Measurements from ENCODE around the gene THSD7A. TPM values are rescaled to one million over a fixed set of nuclear protein-coding genes. Genes with fewer than 3 reads are reported as not detected.

The THSD7A gene, protein sequence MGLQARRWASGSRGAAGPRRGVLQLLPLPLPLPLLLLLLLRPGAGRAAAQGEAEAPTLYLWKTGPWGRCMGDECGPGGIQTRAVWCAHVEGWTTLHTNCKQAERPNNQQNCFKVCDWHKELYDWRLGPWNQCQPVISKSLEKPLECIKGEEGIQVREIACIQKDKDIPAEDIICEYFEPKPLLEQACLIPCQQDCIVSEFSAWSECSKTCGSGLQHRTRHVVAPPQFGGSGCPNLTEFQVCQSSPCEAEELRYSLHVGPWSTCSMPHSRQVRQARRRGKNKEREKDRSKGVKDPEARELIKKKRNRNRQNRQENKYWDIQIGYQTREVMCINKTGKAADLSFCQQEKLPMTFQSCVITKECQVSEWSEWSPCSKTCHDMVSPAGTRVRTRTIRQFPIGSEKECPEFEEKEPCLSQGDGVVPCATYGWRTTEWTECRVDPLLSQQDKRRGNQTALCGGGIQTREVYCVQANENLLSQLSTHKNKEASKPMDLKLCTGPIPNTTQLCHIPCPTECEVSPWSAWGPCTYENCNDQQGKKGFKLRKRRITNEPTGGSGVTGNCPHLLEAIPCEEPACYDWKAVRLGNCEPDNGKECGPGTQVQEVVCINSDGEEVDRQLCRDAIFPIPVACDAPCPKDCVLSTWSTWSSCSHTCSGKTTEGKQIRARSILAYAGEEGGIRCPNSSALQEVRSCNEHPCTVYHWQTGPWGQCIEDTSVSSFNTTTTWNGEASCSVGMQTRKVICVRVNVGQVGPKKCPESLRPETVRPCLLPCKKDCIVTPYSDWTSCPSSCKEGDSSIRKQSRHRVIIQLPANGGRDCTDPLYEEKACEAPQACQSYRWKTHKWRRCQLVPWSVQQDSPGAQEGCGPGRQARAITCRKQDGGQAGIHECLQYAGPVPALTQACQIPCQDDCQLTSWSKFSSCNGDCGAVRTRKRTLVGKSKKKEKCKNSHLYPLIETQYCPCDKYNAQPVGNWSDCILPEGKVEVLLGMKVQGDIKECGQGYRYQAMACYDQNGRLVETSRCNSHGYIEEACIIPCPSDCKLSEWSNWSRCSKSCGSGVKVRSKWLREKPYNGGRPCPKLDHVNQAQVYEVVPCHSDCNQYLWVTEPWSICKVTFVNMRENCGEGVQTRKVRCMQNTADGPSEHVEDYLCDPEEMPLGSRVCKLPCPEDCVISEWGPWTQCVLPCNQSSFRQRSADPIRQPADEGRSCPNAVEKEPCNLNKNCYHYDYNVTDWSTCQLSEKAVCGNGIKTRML (N-terminal part only)
- total RNA-seq = 1.0 TPM
- long read RNA-seq, partial matches to known transcripts = 1 of 2 reads
- long read RNA-seq, other reads (novel, unspliced or antisense) = 1 of 2 reads

GRCh38 chr7:11831736-11832495, at the start of gene THSD7A:
THSD7A (minus strand) TSS chr7:11832198; CDS start chr7:11831946, 252 bp downstream.
- intact Hi-C loops (cut with micrococcal nuclease) = no loop called here
- DNase-seq (peak; percentile 55), ATAC-seq (peak; percentile 96)

DNA sequence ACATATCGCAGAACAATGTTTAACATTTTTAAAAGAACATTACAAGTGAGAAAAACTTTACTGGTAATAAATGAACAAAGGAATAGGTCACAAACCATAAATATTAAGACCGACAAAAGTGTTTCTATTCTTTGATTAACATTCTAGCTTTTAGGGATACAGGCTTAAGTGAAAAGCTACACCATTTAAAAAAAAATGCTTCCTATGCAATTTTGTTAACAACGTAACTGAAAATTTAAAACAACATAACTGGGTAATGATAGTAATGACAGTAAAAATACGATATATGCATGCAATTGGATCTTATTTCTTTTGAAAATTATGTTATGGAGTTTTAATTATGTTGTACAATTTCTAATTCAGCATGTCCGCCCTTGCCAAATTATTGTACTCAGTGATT, 49.7 kb upstream of the THSD7A start:
- ATAC-seq (no peak), DNase-seq (no peak)
- intact Hi-C loops (cut with micrococcal nuclease) = no loop called here

DNA sequence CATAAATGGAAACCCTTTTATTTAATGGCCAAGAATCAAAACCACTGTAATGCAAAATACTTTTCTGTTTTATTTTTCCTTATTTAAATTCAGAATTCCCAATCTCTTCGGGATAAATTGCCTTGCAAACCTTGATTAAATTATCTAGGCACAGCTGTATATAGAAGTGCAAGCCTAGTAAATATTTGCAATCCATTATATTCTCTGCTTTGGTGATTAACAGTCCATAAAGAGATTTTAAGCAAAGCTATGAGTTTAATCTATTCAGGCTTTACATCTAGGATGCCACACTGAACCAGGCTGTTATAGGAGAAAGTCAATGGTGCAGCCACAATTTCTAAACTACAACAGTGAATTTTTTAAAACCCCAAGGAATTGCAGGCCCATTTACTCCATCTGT, 43.6 kb upstream of the THSD7A start:
- intact Hi-C loops (cut with micrococcal nuclease) = no loop called here
- no peak for DNase-seq
- ATAC-seq = no peak

DNA sequence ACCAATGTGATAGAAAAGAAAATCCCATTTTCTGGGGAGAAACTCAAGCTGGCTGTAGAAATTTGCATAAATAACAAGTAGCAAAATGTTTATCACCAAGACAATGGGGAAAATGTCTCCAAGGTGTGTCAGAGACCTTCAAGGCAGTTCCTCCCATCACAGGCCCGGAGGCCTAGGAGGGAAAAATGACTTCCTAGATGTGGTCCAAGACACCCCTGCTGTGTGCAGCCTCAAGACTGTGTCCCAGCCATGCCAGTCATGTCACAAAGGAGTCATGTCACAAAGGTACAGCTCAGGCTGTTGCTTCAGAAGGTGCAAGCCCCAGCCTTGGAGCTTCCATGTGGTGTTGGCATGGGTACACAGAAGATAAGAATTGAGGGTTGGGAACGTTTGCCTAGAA, 33.7 kb upstream of the THSD7A start:
- intact Hi-C loops (cut with micrococcal nuclease) = no loop called here
- ATAC-seq (no peak), DNase-seq (no peak)

GRCh38 chr7:11858622-11859302, 26.8 kb upstream of the THSD7A start:
- DNase-seq (no peak), ATAC-seq (no peak)
- intact Hi-C loops (cut with micrococcal nuclease) = no loop called here

DNA sequence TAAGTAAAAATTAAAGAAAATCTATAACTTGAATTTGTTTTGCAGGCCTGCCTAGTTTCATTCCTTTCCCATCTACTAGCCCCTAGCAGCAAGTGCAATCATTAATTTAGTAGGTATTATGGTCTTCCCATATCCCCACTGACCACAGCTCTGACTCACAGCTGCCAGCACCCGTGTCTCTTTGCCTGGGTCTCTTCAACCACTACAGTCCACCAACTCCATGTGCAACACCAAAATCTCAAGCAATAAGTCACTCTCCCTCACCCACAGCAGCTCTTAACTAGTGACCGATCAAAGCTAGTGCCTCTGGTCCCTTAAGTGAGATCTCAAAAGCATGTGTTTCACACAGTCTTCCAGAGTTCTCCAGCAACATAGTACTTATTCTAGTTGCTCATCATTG, 26.0 kb upstream of the THSD7A start:
- ATAC-seq (no peak), DNase-seq (no peak)
- intact Hi-C loops (cut with micrococcal nuclease) = no loop called here

GRCh38 chr7:11848251-11848650, 16.3 kb upstream of the THSD7A start:
- no peak for ATAC-seq
- no peak for DNase-seq
- intact Hi-C loops (cut with micrococcal nuclease) = no loop called here

DNA sequence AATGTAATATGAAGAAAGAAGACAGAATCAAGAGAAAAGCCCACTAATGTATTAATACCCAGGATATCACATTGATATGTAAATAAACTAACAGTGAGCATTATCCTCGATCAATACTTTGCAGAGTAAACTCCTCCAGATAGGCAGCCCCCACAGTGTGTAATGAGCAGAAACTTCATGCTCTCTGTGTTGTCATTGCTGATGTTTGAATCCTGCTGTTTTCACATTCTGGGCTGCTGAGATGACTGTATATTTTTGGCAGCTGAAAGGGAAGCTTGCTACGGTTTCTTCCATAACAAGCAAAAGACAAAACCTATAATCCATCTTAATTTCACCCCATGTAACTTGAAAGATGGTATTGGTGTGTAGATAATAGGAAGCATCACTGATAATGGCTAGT, 15.3 kb upstream of the THSD7A start:
- ATAC-seq = no peak
- no peak for DNase-seq
- intact Hi-C loops (cut with micrococcal nuclease) = no loop called here

- intact Hi-C loops (cut with micrococcal nuclease) = no loop called here
- no peak for DNase-seq
- no peak for ATAC-seq
Measured at GRCh38 chr7:11846361-11846955, 14.5 kb upstream of the THSD7A start.

DNA sequence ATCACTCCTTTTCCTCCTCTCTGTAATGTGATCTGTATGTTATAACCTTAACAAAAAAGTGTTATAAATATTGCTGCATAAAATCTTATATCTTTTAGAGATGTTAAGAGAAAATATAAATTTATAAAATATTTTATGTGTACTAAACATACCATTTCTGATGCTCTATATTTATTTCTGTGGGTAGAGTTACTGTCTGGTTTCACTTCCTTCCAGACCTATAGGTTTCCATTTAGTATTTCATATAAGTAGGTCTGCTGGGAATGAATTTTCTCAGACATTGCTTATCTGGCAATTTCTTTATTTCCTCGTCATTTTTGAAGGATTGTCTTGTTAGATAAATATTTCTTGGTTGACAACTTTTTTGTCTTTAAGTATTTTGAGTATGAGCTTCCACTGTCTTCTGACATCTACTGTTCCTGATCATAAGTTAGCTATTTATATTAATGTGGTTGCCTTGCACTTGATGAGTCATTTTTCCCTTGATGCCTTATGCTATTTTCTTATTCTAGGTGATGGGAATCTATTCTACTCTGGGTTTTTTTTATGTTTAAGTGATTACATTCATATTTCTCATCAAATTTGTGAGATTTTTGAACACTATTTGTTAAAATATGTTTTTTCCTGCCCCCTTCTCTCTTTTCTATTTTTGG, 11.2 kb upstream of the THSD7A start:
- intact Hi-C loops (cut with micrococcal nuclease) = no loop called here

DNA sequence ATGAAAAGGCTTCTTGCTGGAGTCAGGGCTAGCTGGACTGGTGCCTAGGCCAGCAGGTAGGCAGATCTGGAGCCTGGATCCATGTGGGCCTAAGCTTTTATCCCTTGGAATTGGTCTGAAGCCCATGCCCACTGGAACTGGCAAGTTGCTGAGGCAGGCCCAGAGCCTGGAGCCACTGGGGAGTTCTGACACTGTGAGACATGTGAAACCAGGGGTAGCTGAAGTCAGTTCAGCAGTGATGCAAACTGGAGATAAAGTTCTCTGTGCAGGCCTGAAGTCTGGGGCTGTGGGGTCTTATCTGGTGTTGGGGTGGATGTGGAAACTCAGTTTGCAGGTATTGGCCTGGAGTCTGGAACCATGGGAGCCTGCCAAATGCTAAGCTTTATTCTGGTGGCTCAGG, 9.7 kb upstream of the THSD7A start:
- DNase-seq (no peak), ATAC-seq (no peak)
- intact Hi-C loops (cut with micrococcal nuclease) = no loop called here

More for the DNA sequence above, 11.2 kb upstream of the THSD7A start:
- DNase-seq (no peak), ATAC-seq (no peak)

DNA sequence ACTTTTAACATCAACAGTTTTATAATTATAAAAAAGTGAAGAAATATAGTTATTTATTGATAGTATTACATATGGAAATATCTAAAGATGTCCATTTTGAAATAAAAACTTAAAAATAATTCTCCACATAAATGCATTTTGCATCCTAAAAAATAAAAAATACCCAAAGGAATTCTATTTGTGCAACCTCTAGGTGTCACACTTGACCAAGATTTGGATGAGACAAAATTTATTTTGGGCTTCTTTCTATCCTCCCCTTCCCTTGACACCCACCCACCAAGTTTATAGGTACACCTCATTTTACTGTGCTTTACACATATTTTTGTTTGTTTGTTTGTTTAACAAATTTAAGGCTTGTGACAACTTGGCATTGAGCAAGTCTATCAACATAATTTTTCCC, 3.3 kb upstream of the THSD7A start:
- intact Hi-C loops (cut with micrococcal nuclease) = no loop called here
- ATAC-seq (no peak), DNase-seq (no peak)

DNA sequence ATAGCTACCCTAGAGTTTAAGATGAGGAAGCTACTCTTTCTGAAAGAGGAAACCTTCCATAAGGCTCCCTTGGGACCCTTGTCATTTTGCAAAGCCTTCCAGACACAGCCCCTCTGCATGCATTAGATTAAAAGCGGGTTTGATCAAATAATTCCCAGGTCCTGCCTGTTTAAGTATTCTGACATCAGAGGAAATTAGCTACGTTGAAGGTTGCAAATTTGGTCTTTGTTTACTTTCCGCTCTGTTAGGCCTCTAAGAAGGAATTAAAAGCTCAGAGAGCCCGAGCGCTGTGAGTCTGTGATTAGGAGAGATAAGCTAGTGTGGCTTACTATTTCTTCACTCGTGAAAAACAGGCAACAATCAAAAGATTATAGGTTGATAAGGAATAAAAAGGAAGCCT, 1.4 kb upstream of the THSD7A start:
- DNase-seq = no peak
- intact Hi-C loops (cut with micrococcal nuclease) = no loop called here
- no peak for ATAC-seq

GRCh38 chr7:11831156-11831735, 752 bp downstream of the THSD7A start:
- ATAC-seq (peak; percentile 56), DNase-seq (no peak)
- intact Hi-C loops (cut with micrococcal nuclease) = no loop called here

DNA sequence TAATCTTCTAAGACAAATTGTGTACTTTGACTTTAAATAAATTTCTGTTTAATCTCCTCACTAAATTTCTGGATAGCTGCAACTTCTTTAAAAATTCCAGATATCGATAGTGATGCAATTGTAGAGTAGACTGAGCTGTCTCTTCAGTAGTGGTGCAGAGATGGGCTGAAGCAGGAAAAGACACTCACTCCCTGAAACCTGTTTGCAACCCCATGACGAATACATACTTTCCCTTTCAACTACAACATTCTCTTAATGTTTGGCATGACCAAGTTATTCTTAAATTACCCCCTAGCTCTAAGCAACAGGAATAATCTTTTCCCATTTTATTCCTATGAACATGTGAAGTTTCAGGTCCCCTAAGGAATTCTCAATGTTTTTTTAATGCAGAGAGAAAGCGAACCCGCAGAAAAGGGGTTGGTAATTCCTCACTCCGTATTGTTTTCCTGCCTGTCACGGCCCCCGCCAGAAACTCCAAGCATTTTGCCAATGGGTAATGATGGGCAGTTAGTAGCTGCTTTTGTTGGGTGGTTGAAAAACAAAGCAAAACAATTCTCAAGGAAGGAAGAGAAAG, 1.3 kb downstream of the THSD7A start:
- ATAC-seq = peak; percentile 20
- DNase-seq = no peak
- intact Hi-C loops (cut with micrococcal nuclease) = no loop called here

DNA sequence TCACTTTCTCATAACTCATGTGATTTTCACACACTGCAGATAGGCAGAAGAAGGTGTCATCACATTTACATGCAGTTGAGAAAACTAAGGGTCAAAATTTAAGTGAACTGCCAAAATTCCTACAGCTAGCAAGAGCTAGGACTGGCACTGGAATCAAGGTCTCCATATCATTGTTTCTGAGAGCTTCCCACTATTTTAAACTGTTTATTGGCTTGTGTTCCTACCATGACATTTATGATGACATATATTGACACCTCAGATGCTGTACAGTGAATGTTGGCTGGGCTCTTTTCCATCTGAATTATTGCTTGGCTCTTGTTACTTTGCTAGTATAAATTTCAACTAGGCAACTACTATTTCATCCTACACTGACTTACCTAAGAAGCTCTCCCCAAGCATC, 2.0 kb downstream of the THSD7A start:
- ATAC-seq = no peak

GRCh38 chr7:11819947-11820346, 12.1 kb downstream of the THSD7A start:
- intact Hi-C loops (cut with micrococcal nuclease) = no loop called here
- no peak for DNase-seq
- ATAC-seq = no peak

More for the DNA sequence above, 2.0 kb downstream of the THSD7A start:
- intact Hi-C loops (cut with micrococcal nuclease) = no loop called here
- no peak for DNase-seq

All from left ventricle myocardium superior (tissue), 1 donor.